Keratinocyte (primary cell): ENCODE results near the gene WFDC2.

Source experiments
- CTCF ChIP-seq, 3 experiments: IDR thresholded peaks in 1 of 3; conservative IDR thresholded peaks in 1 of 3; optimal IDR thresholded peaks in 1 of 3; 2 replicates in 2 of 3; 3 replicates in 1 of 3; pipeline versions ENCODE3 to v1.5.1; 2011; ENCODE audit warnings: low read length in 3 of 3, mild to moderate bottlenecking in 3 of 3, moderate library complexity in 2 of 3, control low read depth in 1 of 3, inconsistent platforms in 1 of 3; ENCODE audit not compliant: insufficient read depth in 2 of 3; ENCODE audit errors: extremely low read depth in 1 of 3
- EZH2 ChIP-seq: IDR thresholded peaks from one replicate; pipeline ENCODE4 v1.6.1; 2012; ENCODE audit warnings: inconsistent platforms, mild to moderate bottlenecking, low read length, moderate library complexity

- TF ChIP-seq CTCF (optimal IDR thresholded peaks at IDR 0.05 in 1 of 3, IDR thresholded peaks at IDR 0.05 in 1 of 3, conservative IDR thresholded peaks at IDR 0.05 in 1 of 3; ENCODE audit: extremely low read depth in 1 of 3, insufficient read depth in 2 of 3, low read length in 3 of 3) (no peak), EZH2 (no peak)
Measured at GRCh38 chr20:45527294-45527693, 57.7 kb downstream of the WFDC2 start.
